GM19043 (cell line): Measurements from ENCODE around the gene MAP4K4.

ENCODE experiments used
- ATAC-seq: cut with Tn5 transposase; IDR thresholded peaks from one replicate; pipeline ENCODE4 v1.9.1; 2021; ENCODE audit warnings: low read depth; ENCODE audit not compliant: unreplicated experiment

The MAP4K4 gene

GRCh38 chr2:101782427-101782792, 84.9 kb downstream of the MAP4K4 start:
- ATAC-seq = no peak

GRCh38 chr2:101787097-101787496, 89.6 kb downstream of the MAP4K4 start:
- ATAC-seq = no peak

GRCh38 chr2:101788565-101788964, 91.1 kb downstream of the MAP4K4 start:
- ATAC-seq = no peak

- ATAC-seq = no peak
Observed at GRCh38 chr2:101788995-101789970, 91.8 kb downstream of the MAP4K4 start.

GRCh38 chr2:101790416-101790815, 92.9 kb downstream of the MAP4K4 start:
- ATAC-seq = no peak

GRCh38 chr2:101790857-101791256, 93.3 kb downstream of the MAP4K4 start:
- no peak for ATAC-seq

- no peak for ATAC-seq
Observed at GRCh38 chr2:101792208-101792607, 94.7 kb downstream of the MAP4K4 start.

- no peak for ATAC-seq
Observed at GRCh38 chr2:101793277-101793969, 95.9 kb downstream of the MAP4K4 start.

GRCh38 chr2:101794141-101794540, 96.6 kb downstream of the MAP4K4 start:
- ATAC-seq = no peak

GRCh38 chr2:101795033-101795432, 97.5 kb downstream of the MAP4K4 start:
- ATAC-seq = no peak

- no peak for ATAC-seq
Observed at GRCh38 chr2:101796825-101797600, 99.5 kb downstream of the MAP4K4 start.

- no peak for ATAC-seq
Observed at GRCh38 chr2:101801496-101801895, 104.0 kb downstream of the MAP4K4 start.

GRCh38 chr2:101802329-101802728, 104.8 kb downstream of the MAP4K4 start:
- ATAC-seq = no peak

- no peak for ATAC-seq
Observed at GRCh38 chr2:101803128-101803527, 105.6 kb downstream of the MAP4K4 start.

- ATAC-seq = no peak
Observed at GRCh38 chr2:101803945-101804696, 106.6 kb downstream of the MAP4K4 start.

GRCh38 chr2:101805152-101806088, 107.9 kb downstream of the MAP4K4 start:
- ATAC-seq = no peak

GRCh38 chr2:101806123-101806522, 108.6 kb downstream of the MAP4K4 start:
- no peak for ATAC-seq

- ATAC-seq = no peak
Observed at GRCh38 chr2:101806701-101807100, 109.2 kb downstream of the MAP4K4 start.

GRCh38 chr2:101807242-101807641, 109.7 kb downstream of the MAP4K4 start:
- ATAC-seq = no peak
